IMR-90 (cell line): ENCODE results near the gene WNT3. TPM values are rescaled to one million over a fixed set of nuclear protein-coding genes. Genes with fewer than 3 reads are reported as not detected.

Experiments
- ATAC-seq: fragments of 200-7000 bp; cut with Tn5 transposase; 2 replicates; pipeline ENCODE4 v1.9.1; 2020; ENCODE audit warnings: low read depth, mild to moderate bottlenecking, moderate library complexity
- BruUV-seq: library from RNA; stranded (reverse); fragments of 400-500 nt; replicated peaks from 2 replicates; lab custom pipeline; 2021; lab: Mats Ljungman, UMichigan
- CTCF ChIA-PET: fragments of 300-600 bp; formaldehyde crosslinking; extraction: SDS; loops from one replicate; lab custom pipeline; 2021; ENCODE audit warnings: antibody characterized with exemption; lab: Yijun Ruan, JAX
- POLR2A ChIA-PET: fragments of 300-600 bp; sonication (Branson Sonifier 250); formaldehyde crosslinking; loops from one replicate; lab custom pipeline; 2022; ENCODE audit warnings: antibody characterized with exemption; ENCODE audit not compliant: unreplicated experiment; lab: Charles Lee
- DNase-seq: peaks from one replicate; pipeline ENCODE4 v3.0.0; 2013
- H2AFZ ChIP-seq: replicated peaks from 2 replicates; pipeline ENCODE3; 2013; ENCODE audit warnings: low read length, mild to moderate bottlenecking; ENCODE audit not compliant: poor library complexity
- H2AK5ac ChIP-seq: 2 replicates; pipeline ENCODE4 v1.6.1; 2013; ENCODE audit warnings: low read depth, low read length, inconsistent platforms
- H2AK9ac ChIP-seq: replicated peaks from 2 replicates; pipeline ENCODE3; 2013; ENCODE audit warnings: mild to moderate bottlenecking, low read depth, low read length, moderate library complexity; ENCODE audit not compliant: poor library complexity
- H2BK120ac ChIP-seq: 2 replicates; pipeline ENCODE4 v1.6.1; 2013; ENCODE audit warnings: low read depth, low read length, inconsistent platforms
- H2BK15ac ChIP-seq: 3 replicates; pipeline ENCODE4 v1.6.1; 2013; ENCODE audit warnings: low read depth, low read length, inconsistent platforms
- H2BK20ac ChIP-seq: 2 replicates; pipeline ENCODE4 v1.6.1; 2013; ENCODE audit warnings: low read depth, mild to moderate bottlenecking, inconsistent platforms, low read length, moderate library complexity
- H2BK5ac ChIP-seq: 2 replicates; pipeline ENCODE4 v1.6.1; 2013; ENCODE audit warnings: mild to moderate bottlenecking, low read depth, low read length, inconsistent platforms; ENCODE audit not compliant: poor library complexity, severe bottlenecking
- H3K14ac ChIP-seq: replicated peaks from 2 replicates; pipeline ENCODE4 v1.6.1; 2013; ENCODE audit warnings: low read depth, low read length, inconsistent platforms
- H3K18ac ChIP-seq: 2 replicates; pipeline ENCODE4 v1.6.1; 2013; ENCODE audit warnings: low read depth, low read length, control low read depth
- H3K23ac ChIP-seq: 2 replicates; pipeline ENCODE4 v1.6.1; 2013; ENCODE audit warnings: low read depth, low read length, inconsistent platforms
- H3K27ac ChIP-seq: 2 replicates; pipeline ENCODE4 v1.5.1; 2013; ENCODE audit warnings: mild to moderate bottlenecking, control low read depth, low read length; ENCODE audit not compliant: insufficient read depth
- H3K27me3 ChIP-seq: 2 replicates; pipeline ENCODE4 v1.6.1; 2013; ENCODE audit warnings: low read length; ENCODE audit not compliant: control insufficient read depth, insufficient read depth
- H3K36me3 ChIP-seq: 2 replicates; pipeline ENCODE4 v1.6.1; 2013; ENCODE audit warnings: low read length, mixed read lengths; ENCODE audit not compliant: control insufficient read depth, insufficient read depth
- H3K4ac ChIP-seq: 2 replicates; pipeline ENCODE4 v1.6.1; 2013; ENCODE audit warnings: low read depth, low read length, inconsistent platforms
- H3K4me1 ChIP-seq: 2 replicates; pipeline ENCODE4 v1.6.1; 2013; ENCODE audit warnings: low read length, mixed read lengths; ENCODE audit not compliant: control insufficient read depth, insufficient read depth
- H3K4me2 ChIP-seq: 2 replicates; pipeline ENCODE4 v1.6.1; 2013; ENCODE audit warnings: low read depth, mild to moderate bottlenecking, control low read depth, low read length, moderate library complexity
- H3K4me3 ChIP-seq: 2 replicates; pipeline ENCODE4 v1.5.1; 2013; ENCODE audit warnings: low read depth, mild to moderate bottlenecking, control low read depth, low read length, moderate library complexity; ENCODE audit not compliant: insufficient read depth
- H3K56ac ChIP-seq: 2 replicates; pipeline ENCODE4 v1.6.1; 2013; ENCODE audit warnings: low read length, inconsistent platforms; ENCODE audit not compliant: insufficient read depth; ENCODE audit errors: extremely low read depth
- H3K79me1 ChIP-seq, 2 experiments: 2 replicates each; pipeline ENCODE4 v1.6.1; 2013; ENCODE audit warnings: low read length in 2 of 2, inconsistent platforms in 1 of 2, low read depth in 1 of 2
- H3K9ac ChIP-seq: 2 replicates; pipeline ENCODE4 v1.6.1; 2013; ENCODE audit warnings: low read depth, low read length, control low read depth
- H3K9me1 ChIP-seq: 2 replicates; pipeline ENCODE4 v1.6.1; 2013; ENCODE audit warnings: low read length, inconsistent platforms; ENCODE audit not compliant: insufficient read depth
- H3K9me3 ChIP-seq: 2 replicates; pipeline ENCODE4 v1.6.1; 2013; ENCODE audit warnings: low read length; ENCODE audit not compliant: control insufficient read depth, insufficient read depth
- H4K20me1 ChIP-seq: 2 replicates; pipeline ENCODE4 v1.6.1; 2013; ENCODE audit warnings: low read length, inconsistent platforms; ENCODE audit not compliant: insufficient read depth
- H4K5ac ChIP-seq: 2 replicates; pipeline ENCODE4 v1.6.1; 2013; ENCODE audit warnings: mild to moderate bottlenecking, low read depth, low read length, control low read depth
- H4K8ac ChIP-seq, 2 experiments: 2 replicates each; pipeline ENCODE4 v1.6.1; 2013; ENCODE audit warnings: low read depth in 2 of 2, low read length in 2 of 2, control low read depth in 1 of 2, inconsistent platforms in 1 of 2
- H4K91ac ChIP-seq: 2 replicates; pipeline ENCODE4 v1.6.1; 2013; ENCODE audit warnings: low read depth, low read length, inconsistent platforms; ENCODE audit not compliant: insufficient read depth
- CHD1 ChIP-seq: IDR thresholded peaks from 2 replicates; pipeline ENCODE4 v1.6.1; 2012; ENCODE audit warnings: low read depth, low read length, improper control_type of control experiment
- MXI1 ChIP-seq: IDR thresholded peaks from 2 replicates; pipeline ENCODE4 v1.6.1; 2012; ENCODE audit warnings: low read depth, mild to moderate bottlenecking, low read length, moderate library complexity, borderline replicate concordance
- NFE2L2 ChIP-seq: fragments of 150-350 bp; IDR thresholded peaks from 2 replicates; pipeline ENCODE4 v1.6.1; 2016; ENCODE audit warnings: low read depth, mild to moderate bottlenecking, low read length
- POLR2A ChIP-seq: IDR thresholded peaks from 2 replicates; pipeline ENCODE4 v1.6.1; 2012; ENCODE audit warnings: mild to moderate bottlenecking, low read depth, low read length
- RAD21 ChIP-seq: IDR thresholded peaks from 2 replicates; pipeline ENCODE4 v1.6.1; 2012; ENCODE audit warnings: low read length, improper control_type of control experiment
- WGBS, 2 experiments: methylation state at CpG; one replicate each; pipeline versions ENCODE4 v1.1.5 to v1.1.7; 2013; ENCODE audit warnings: missing lambda C conversion rate in 2 of 2; ENCODE audit not compliant: insufficient read length in 1 of 2; ENCODE audit errors: extremely low coverage in 2 of 2; 5-methylcytosine and 5-hydroxymethylcytosine counted together
- dilution Hi-C: fragments of 300-500 bp; cut with HindIII; formaldehyde crosslinking; loops from one replicate; pipeline ENCODE4 v1.14.3; 2018; ENCODE audit warnings: low sequenced_read_pairs; ENCODE audit not compliant: unreplicated experiment
- in situ Hi-C: fragments of 300-500 bp; cut with MboI; formaldehyde crosslinking; loops from 3 replicates; pipeline ENCODE4 v1.14.3; 2019; ENCODE audit warnings: low sequenced_read_pairs, inconsistent platforms, mixed read lengths
- intact Hi-C: fragments of 100-400 bp; cut with micrococcal nuclease; formaldehyde crosslinking; loops from 2 replicates; pipeline ENCODE4 v1.10.0; 2022
- polyA plus RNA-seq, 3 experiments: library from polyadenylated mRNA; depleted of rRNA; stranded (reverse); fragments of >200 nt; gene quantifications; 2 replicates each; pipeline ENCODE4 v1.2.3, GENCODE V29; 2012; ENCODE audit warnings: low replicate concordance in 1 of 3
- total RNA-seq: library from RNA; depleted of rRNA; stranded (reverse); fragments of >200 nt; gene quantifications from 2 replicates; pipeline ENCODE4 v1.2.3, GENCODE V29; 2012
- TF ChIP-seq, protein P1 (sequence below): fragments of 150-350 bp; IDR thresholded peaks from 2 replicates; pipeline ENCODE4 v1.6.1; 2017; ENCODE audit warnings: mild to moderate bottlenecking, antibody characterized with exemption, low read length, low read depth

The WNT3 gene
- total and polyA plus RNA-seq, 2 of the 4 experiments (the other 2 are of a cell fraction) = 0.72 to 1.0 TPM

DNA sequence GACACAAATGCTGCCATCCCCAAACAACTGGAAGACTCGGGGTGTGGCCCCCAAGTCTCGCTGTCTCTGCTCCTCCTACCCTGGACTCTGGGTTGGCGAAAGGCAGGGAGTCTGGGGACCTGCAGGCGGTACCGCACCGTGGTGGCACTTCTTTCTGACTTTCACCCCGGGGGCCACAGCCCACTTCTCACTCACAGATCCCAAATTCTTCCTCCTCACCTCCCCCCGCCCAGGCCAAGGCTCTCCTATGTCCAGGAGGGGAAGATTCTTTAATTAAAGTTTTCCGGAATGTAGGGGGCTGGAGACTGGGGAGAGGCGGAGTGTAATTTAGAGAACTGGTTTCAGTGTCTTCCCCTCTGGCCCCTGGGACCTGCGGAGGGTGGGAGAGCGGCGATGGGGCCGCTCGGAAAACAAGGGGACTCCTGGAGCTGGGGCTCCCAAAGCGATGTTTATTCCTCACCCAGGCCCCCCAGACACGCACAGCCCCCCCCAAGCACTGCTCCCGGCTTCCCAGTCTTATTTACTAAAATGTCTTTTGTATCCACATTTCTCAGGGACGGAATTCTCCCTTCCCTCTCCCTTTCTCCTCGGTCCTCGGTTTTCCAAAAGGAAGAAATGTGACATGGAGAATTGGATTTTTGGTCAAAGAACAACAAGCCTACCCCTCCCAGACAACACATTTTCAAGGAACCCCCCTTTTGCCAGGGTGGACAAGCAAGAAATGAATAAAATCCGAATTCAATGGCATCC is 1.2 kb downstream of the WNT3 start (continued):
- no peak for TF ChIP-seq RAD21

DNA sequence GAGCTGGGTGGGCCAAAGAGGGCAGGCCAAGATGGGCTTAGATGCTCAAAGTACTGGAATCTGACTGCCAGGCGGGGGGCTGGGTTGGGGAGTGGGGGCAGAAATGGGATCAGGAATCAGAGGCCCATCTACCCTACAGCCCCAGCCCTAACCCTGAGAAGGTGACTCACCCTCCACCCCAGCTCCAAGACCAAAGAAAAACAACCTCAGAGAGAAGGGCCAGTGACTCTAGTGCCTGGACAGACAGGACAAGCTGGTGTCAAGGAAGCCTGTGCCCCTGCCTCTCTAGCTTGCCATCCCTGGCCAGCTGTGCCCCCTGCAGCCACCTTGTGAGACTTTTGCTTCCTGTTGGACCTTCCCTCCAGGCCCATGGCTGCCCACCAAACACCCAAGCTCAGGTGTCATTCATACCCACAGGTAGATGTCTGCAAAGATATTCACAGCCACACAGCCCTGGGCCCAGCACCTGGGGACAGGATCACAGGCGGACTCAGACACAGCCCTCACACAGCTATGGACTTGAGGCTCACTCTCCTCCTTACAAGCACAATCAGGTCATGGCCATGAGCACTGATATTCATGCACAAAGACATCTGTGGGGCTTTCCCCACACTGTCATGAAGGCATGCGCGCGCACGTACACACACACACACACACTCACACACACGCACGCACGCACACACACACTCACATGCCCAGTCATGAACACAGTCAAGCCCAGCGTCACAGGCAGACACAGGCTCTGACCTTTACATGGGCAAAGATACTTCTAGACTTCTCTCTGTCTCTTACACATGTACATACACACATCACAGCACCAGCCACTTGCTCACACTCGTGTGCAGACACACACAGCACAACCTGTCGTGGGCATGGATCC is 2.8 kb downstream of the WNT3 start:
- Histone ChIP-seq H3K36me3 (no peaks in the 10 kb centered on the region; the same call in 1 of the 2 replicates), H3K9me3 (no peaks in the 10 kb centered on the region; the same call in 1 of the 2 replicates), H2AFZ (peak overlapping the region; percentile 38), H3K4ac (no peak overlapping the region), H4K91ac (no peak overlapping the region), H3K14ac (no peak overlapping the region), H3K56ac (no peak overlapping the region), H2AK9ac (peak overlapping the region; percentile 60), H3K79me1 (no peaks in the 10 kb centered on the region), H3K27ac (no peak overlapping the region), H2BK20ac (no peak overlapping the region), H3K4me3 (no peak overlapping the region), H2BK120ac (no peak overlapping the region), H4K5ac (no peak overlapping the region), H3K9ac (no peak overlapping the region), H4K20me1 (no peaks in the 10 kb centered on the region; the same call in 1 of the 2 replicates), H2AK5ac (no peak overlapping the region), H3K27me3 (peaks cover 72% of the 10 kb centered on the region), H3K23ac (no peak overlapping the region), H3K4me1 (peaks cover 2% of the 10 kb centered on the region; the same call in 1 of the 2 replicates), H2BK5ac (no peak overlapping the region), H3K4me2 (no peak overlapping the region), H3K18ac (no peak overlapping the region), H2BK15ac (no peak overlapping the region), H4K8ac (no peak overlapping the region), H3K9me1 (no peaks in the 10 kb centered on the region)
- POLR2A ChIA-PET = no interaction called here
- intact Hi-C loops (loop anchor here (5.0 kb wide), 1 partner anchor 43 kb away; no protein-coding TSS in a partner anchor), dilution Hi-C loops (no loop called here), in situ Hi-C loops (no loop called here)
- no TSS peak for BruUV-seq
- TF ChIP-seq, protein P1, sequence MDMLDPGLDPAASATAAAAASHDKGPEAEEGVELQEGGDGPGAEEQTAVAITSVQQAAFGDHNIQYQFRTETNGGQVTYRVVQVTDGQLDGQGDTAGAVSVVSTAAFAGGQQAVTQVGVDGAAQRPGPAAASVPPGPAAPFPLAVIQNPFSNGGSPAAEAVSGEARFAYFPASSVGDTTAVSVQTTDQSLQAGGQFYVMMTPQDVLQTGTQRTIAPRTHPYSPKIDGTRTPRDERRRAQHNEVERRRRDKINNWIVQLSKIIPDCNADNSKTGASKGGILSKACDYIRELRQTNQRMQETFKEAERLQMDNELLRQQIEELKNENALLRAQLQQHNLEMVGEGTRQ = no peak
- no peak for TF ChIP-seq NFE2L2
- TF ChIP-seq CHD1 = no peak
- TF ChIP-seq RAD21 = no peak
- no peak for TF ChIP-seq MXI1
- no peak for TF ChIP-seq POLR2A
- 65% methylated on average over 6 of the region's 12 CpGs; no CpG with 5 or more reads in 1 of the 2 experiments for WGBS, 2 experiments
- no peak for DNase-seq
- CTCF ChIA-PET = no interaction called here
- ATAC-seq = no peak
